HepG2 (cell line): Measurements from ENCODE around the gene DNAJC30. TPM values are rescaled to one million over a fixed set of nuclear protein-coding genes. Genes with fewer than 3 reads are reported as not detected.

Experiments used
- ARID2 ChIP-seq: sonication (generic); formaldehyde crosslinking; IDR thresholded peaks from 2 replicates; pipeline ENCODE4 v1.8.1; 2022; ENCODE audit warnings: mild to moderate bottlenecking, missing genetic modification reagents, borderline replicate concordance
- ATM ChIP-seq: fragments of 450-650 bp; IDR thresholded peaks from 2 replicates; pipeline ENCODE4 v1.7.1; 2017; ENCODE audit warnings: mild to moderate bottlenecking, borderline replicate concordance
- CC2D1A ChIP-seq: sonication (generic); formaldehyde crosslinking; IDR thresholded peaks from 2 replicates; pipeline ENCODE4 v1.8.1; 2023; ENCODE audit warnings: mild to moderate bottlenecking, missing genetic modification reagents
- EHMT2 ChIP-seq: fragments of 200-600 bp; sonication (generic); IDR thresholded peaks from 2 replicates; pipeline ENCODE4 v1.7.0; 2017; ENCODE audit warnings: antibody characterized with exemption, low read depth, low read length, borderline replicate concordance
- FOXA1 ChIP-seq, 2 experiments: fragments of 450-650 bp in 1 of 2; sonication (generic) in 1 of 2; formaldehyde crosslinking in 1 of 2; IDR thresholded peaks; 2 replicates each; pipeline versions ENCODE4 v1.4.0 to v1.6.1; 2016 to 2020; ENCODE audit warnings: missing genetic modification reagents in 1 of 2
- KDM2A ChIP-seq: sonication (generic); formaldehyde crosslinking; IDR thresholded peaks from 2 replicates; pipeline ENCODE4 v1.4.0; 2020; ENCODE audit warnings: low read depth, missing genetic modification reagents, borderline replicate concordance
- MZF1 ChIP-seq: sonication (generic); formaldehyde crosslinking; IDR thresholded peaks from 2 replicates; pipeline ENCODE4 v1.8.1; 2023; ENCODE audit warnings: mild to moderate bottlenecking, missing genetic modification reagents, borderline replicate concordance
- NCOA2 ChIP-seq: sonication (generic); formaldehyde crosslinking; IDR thresholded peaks from 2 replicates; pipeline ENCODE4 v1.8.0; 2022; ENCODE audit warnings: inconsistent platforms
- NFIB ChIP-seq: sonication (generic); formaldehyde crosslinking; IDR thresholded peaks from 2 replicates; pipeline ENCODE4 v1.9.0; 2021; ENCODE audit warnings: missing genetic modification reagents, mild to moderate bottlenecking, borderline replicate concordance
- RFXAP ChIP-seq: sonication (generic); formaldehyde crosslinking; IDR thresholded peaks from 2 replicates; pipeline ENCODE4 v1.4.0; 2020; ENCODE audit warnings: missing genetic modification reagents, borderline replicate concordance
- STAG1 ChIP-seq: sonication (generic); formaldehyde crosslinking; IDR thresholded peaks from 2 replicates; pipeline ENCODE4 v1.4.0; 2020; ENCODE audit warnings: missing genetic modification reagents
- TOPORS ChIP-seq: sonication (generic); formaldehyde crosslinking; IDR thresholded peaks from 2 replicates; pipeline ENCODE4 v1.8.0; 2023; ENCODE audit warnings: mild to moderate bottlenecking, missing genetic modification reagents
- ZNF143 ChIP-seq: sonication (generic); formaldehyde crosslinking; IDR thresholded peaks from 2 replicates; pipeline ENCODE4 v1.4.0; 2020; ENCODE audit warnings: missing genetic modification reagents
- ZNF766 ChIP-seq: sonication (generic); formaldehyde crosslinking; IDR thresholded peaks from 2 replicates; pipeline ENCODE4 v1.5.0; 2020; ENCODE audit warnings: missing genetic modification reagents, borderline replicate concordance
- ZNF841 ChIP-seq: sonication (generic); formaldehyde crosslinking; IDR thresholded peaks from 2 replicates; pipeline ENCODE4 v1.8.1; 2023; ENCODE audit warnings: missing genetic modification reagents, borderline replicate concordance
- polyA plus RNA-seq, 8 experiments: library from polyadenylated mRNA; depleted of rRNA in 3 of 8; stranded (reverse) in 7 of 8; unstranded in 1 of 8; fragments of >200 nt; fragmentation: Illumina TruSeq in 4 of 8; extraction: Trizol in 4 of 8; gene quantifications; 2 replicates each; pipeline versions ENCODE4 v1.2.1 to v1.2.3, GENCODE V29; 2011 to 2016; ENCODE audit warnings: low read depth in 4 of 8, missing spikeins in 1 of 8, mixed read lengths in 1 of 8; ENCODE audit not compliant: insufficient read depth in 1 of 8
- total RNA-seq, 5 experiments: library from RNA; depleted of rRNA; stranded (reverse); fragments of >200 nt; fragmentation: Illumina TruSeq; extraction: Trizol; gene quantifications; 2 replicates each; pipeline ENCODE4 v1.2.3, GENCODE V29; 2016; ENCODE audit warnings: low read depth in 1 of 5
- TF ChIP-seq, protein P1 (sequence below): sonication (generic); formaldehyde crosslinking; conservative IDR thresholded peaks from 2 replicates; pipeline ENCODE4 v1.4.0; 2020; ENCODE audit warnings: missing genetic modification reagents
- TF ChIP-seq, protein P2 (sequence below): sonication (generic); formaldehyde crosslinking; IDR thresholded peaks from 2 replicates; pipeline ENCODE4 v1.5.1; 2020; ENCODE audit warnings: missing genetic modification reagents, mild to moderate bottlenecking, borderline replicate concordance
- TF ChIP-seq, protein P3 (sequence below), 2 experiments: sonication (generic) in 1 of 2; formaldehyde crosslinking in 1 of 2; IDR thresholded peaks; 2 replicates each; pipeline versions ENCODE4 v1.5.1 to v1.6.1; 2011 to 2020; ENCODE audit warnings: borderline replicate concordance in 1 of 2, low read depth in 1 of 2, low read length in 1 of 2, mild to moderate bottlenecking in 1 of 2, missing genetic modification reagents in 1 of 2, moderate library complexity in 1 of 2
- TF ChIP-seq, protein P4 (sequence below): sonication (generic); formaldehyde crosslinking; IDR thresholded peaks from 2 replicates; pipeline ENCODE4 v1.5.0; 2020; ENCODE audit warnings: missing genetic modification reagents
- TF ChIP-seq, protein P5 (sequence below): sonication (generic); formaldehyde crosslinking; conservative IDR thresholded peaks from 2 replicates; pipeline ENCODE4 v1.8.0; 2022; ENCODE audit warnings: missing genetic modification reagents

The DNAJC30 gene
- total and polyA plus RNA-seq, 2 of the 13 experiments (the other 11 are each of a cell fraction or from before 2014, with no cell fraction given), result 3.3 to 3.8 TPM

DNA sequence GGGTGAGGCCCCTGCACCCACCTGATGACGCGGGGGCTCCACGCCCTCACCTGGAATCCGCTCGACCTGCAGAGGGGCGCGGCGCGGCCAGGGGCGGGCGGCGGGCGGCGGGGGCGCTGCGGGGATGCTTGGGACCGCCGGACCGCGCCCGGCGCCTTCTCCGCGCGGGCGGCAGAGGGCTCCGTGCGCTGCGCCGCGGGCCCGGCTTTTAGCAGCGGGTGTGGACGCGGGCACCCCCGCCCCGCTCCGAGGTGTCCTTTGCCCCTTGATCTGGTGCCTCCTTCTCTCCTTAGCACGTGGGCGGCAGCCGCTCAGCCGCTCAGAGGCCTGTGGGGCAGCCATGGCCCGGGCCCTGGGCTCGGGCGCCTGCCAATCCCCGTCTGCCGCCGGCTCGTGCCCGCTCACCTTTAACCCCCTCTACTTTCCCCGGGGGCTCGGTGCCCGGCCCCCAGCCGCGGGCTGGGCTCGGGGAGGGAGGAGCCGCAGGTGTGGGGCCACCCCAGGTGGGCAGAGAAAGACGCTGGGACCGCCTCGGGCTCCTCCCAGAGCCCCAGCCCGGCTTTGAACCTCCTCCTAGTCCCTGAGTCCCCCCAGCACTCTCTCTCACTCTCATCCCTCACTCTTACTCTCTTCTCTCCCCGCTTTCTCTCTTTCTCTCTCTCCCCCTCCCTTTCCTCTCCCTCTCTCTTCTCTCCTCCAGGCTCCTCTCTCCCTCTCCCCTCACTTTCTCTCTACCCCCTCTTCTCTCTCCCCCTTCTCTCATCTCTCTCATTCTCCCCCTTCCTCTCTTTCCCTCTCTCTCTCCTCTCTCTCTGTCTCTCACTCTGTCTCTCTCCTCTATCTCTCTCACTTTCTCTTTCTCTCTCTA, 35.3 kb downstream of the DNAJC30 start (continued):
- TF ChIP-seq KDM2A (CRISPR knock-in tag), result peak; percentile 59; the same call in 1 of the 2 replicates
- peak; percentile 52 for TF ChIP-seq STAG1
- TF ChIP-seq, protein P1, sequence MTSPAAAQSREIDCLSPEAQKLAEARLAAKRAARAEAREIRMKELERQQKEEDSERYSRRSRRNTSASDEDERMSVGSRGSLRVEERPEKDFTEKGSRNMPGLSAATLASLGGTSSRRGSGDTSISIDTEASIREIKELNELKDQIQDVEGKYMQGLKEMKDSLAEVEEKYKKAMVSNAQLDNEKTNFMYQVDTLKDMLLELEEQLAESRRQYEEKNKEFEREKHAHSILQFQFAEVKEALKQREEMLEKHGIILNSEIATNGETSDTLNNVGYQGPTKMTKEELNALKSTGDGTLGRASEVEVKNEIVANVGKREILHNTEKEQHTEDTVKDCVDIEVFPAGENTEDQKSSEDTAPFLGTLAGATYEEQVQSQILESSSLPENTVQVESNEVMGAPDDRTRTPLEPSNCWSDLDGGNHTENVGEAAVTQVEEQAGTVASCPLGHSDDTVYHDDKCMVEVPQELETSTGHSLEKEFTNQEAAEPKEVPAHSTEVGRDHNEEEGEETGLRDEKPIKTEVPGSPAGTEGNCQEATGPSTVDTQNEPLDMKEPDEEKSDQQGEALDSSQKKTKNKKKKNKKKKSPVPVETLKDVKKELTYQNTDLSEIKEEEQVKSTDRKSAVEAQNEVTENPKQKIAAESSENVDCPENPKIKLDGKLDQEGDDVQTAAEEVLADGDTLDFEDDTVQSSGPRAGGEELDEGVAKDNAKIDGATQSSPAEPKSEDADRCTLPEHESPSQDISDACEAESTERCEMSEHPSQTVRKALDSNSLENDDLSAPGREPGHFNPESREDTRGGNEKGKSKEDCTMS (CRISPR knock-in tag), result no peak
- TF ChIP-seq, protein P2, sequence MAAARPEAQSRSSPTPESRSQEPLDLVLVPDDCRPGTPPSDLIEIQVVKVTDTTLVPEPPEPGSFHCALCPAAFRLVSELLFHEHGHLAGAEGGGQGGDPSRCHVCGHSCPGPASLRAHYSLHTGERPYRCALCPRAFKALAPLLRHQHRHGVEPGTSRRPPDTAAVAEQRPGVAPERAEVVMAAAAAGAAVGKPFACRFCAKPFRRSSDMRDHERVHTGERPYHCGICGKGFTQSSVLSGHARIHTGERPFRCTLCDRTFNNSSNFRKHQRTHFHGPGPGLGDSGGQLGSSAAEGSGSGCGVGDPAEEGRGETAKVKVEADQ, result peak; percentile 59; the same call in 1 of the 2 replicates
- peak; percentile 86; the same call in 1 of the 2 replicates for TF ChIP-seq ZNF766 (CRISPR knock-in tag)
- TF ChIP-seq ARID2 (CRISPR knock-in tag), result no peak
- peak; percentile 70 for TF ChIP-seq NCOA2
- no peak for TF ChIP-seq ATM
- TF ChIP-seq NFIB (CRISPR knock-in tag), result no peak
- no peak for TF ChIP-seq EHMT2
- TF ChIP-seq, protein P3, sequence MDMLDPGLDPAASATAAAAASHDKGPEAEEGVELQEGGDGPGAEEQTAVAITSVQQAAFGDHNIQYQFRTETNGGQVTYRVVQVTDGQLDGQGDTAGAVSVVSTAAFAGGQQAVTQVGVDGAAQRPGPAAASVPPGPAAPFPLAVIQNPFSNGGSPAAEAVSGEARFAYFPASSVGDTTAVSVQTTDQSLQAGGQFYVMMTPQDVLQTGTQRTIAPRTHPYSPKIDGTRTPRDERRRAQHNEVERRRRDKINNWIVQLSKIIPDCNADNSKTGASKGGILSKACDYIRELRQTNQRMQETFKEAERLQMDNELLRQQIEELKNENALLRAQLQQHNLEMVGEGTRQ (IDR thresholded peaks at IDR 0.05; ENCODE audit: low read depth, low read length), result no peak
- TF ChIP-seq, protein P3 (CRISPR knock-in tag; IDR thresholded peaks at IDR 0.05; ENCODE audit: borderline replicate concordance), result no peak
- no peak for TF ChIP-seq TOPORS
- TF ChIP-seq, protein P4, sequence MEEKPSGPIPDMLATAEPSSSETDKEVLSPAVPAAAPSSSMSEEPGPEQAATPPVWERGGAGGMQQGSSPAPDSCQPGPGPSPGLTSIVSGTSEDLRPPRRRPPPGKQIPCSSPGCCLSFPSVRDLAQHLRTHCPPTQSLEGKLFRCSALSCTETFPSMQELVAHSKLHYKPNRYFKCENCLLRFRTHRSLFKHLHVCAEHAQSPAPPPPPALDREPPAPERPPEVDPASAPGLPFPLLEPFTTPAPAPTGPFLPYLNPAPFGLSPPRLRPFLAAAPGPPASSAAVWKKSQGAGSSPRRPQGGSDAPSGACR (CRISPR knock-in tag), result 0 out of 2 replicates have a peak, but pooled peaks have one; percentile 44
- peak; percentile 83; the same call in 1 of the 2 replicates for TF ChIP-seq RFXAP
- no peak for TF ChIP-seq ZNF841
- TF ChIP-seq MZF1, result no peak
- TF ChIP-seq FOXA1 (IDR thresholded peaks at IDR 0.05), result no peak
- TF ChIP-seq FOXA1 (CRISPR knock-in tag; IDR thresholded peaks at IDR 0.05), result no peak
- no peak for TF ChIP-seq CC2D1A
- TF ChIP-seq, protein P5, sequence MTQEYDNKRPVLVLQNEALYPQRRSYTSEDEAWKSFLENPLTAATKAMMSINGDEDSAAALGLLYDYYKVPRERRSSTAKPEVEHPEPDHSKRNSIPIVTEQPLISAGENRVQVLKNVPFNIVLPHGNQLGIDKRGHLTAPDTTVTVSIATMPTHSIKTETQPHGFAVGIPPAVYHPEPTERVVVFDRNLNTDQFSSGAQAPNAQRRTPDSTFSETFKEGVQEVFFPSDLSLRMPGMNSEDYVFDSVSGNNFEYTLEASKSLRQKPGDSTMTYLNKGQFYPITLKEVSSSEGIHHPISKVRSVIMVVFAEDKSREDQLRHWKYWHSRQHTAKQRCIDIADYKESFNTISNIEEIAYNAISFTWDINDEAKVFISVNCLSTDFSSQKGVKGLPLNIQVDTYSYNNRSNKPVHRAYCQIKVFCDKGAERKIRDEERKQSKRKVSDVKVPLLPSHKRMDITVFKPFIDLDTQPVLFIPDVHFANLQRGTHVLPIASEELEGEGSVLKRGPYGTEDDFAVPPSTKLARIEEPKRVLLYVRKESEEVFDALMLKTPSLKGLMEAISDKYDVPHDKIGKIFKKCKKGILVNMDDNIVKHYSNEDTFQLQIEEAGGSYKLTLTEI, result no peak
- TF ChIP-seq ZNF143 (CRISPR knock-in tag), result no peak
